ENCODE data around the gene STXBP1. TPM values are rescaled to one million over a fixed set of nuclear protein-coding genes. Genes with fewer than 3 reads are reported as not detected.

Gene STXBP1
- total and polyA plus RNA-seq, 2 donors (not counting 3 experiments of a cell fraction or from before 2014, with no cell fraction given) = 18.8 to 51.3 TPM

GRCh38 chr9:127703289-127703946 is 91.3 kb downstream of the STXBP1 start:
- H3K27ac ChIP-seq (ENCODE audit: insufficient read depth, low read depth, low read length) = no peak overlapping the region
- POLR2A ChIA-PET = no interaction called here

More at GRCh38 chr9:127703289-127703946, 91.3 kb downstream of the STXBP1 start:
- no peaks in the 10 kb centered on the region for H3K27me3 ChIP-seq (ENCODE audit: control insufficient read depth in 2 of 2, insufficient read depth in 2 of 2, low read length in 2 of 2)
- no peak overlapping the region for H3K9ac ChIP-seq (replicated peaks; ENCODE audit: extremely low read depth, insufficient read depth, low read length)
- FAIRE-seq (no peak), DNase-seq (ENCODE audit: low read depth, low spot score) (no peak)
- H2AFZ ChIP-seq (ENCODE audit: low read depth, low read length) = no peak overlapping the region
- H4K20me1 ChIP-seq (replicated peaks; ENCODE audit: control insufficient read depth, extremely low read depth, insufficient read depth, low read length) = no peaks in the 10 kb centered on the region
- CTCF ChIA-PET = interaction anchor here (0.8 to 0.9 kb wide), 2 partner anchors 12 to 31 kb away, joined by 3 read pairs; partner anchors contain the start of genes PTRH1 and TOR2A
- no TSS peak for BruUV-seq (replicated peaks)
- H3K4me2 ChIP-seq (ENCODE audit: insufficient read depth, low read length) = no peak overlapping the region
- no peak overlapping the region for H3K4me3 ChIP-seq (replicated peaks in 1 of 3; ENCODE audit: insufficient read depth in 1 of 3, low read depth in 1 of 3, low read length in 3 of 3)
- intact Hi-C loops (cut with micrococcal nuclease) = no loop called here
- no peaks in the 10 kb centered on the region for H3K4me1 ChIP-seq (ENCODE audit: control insufficient read depth, extremely low read depth, insufficient read depth, low read length)
- H3K9me1 ChIP-seq (replicated peaks; ENCODE audit: control insufficient read depth, extremely low read depth, insufficient read depth, low read length) = no peaks in the 10 kb centered on the region
- no peak for TF ChIP-seq EZH2 (IDR thresholded peaks at IDR 0.05; ENCODE audit: borderline replicate concordance, low read depth, low read length, severe bottlenecking)
- no peak for TF ChIP-seq JUN (IDR thresholded peaks at IDR 0.05; ENCODE audit: borderline replicate concordance, insufficient read depth, insufficient read length, low read depth)
- no peak for TF ChIP-seq FOS (IDR thresholded peaks at IDR 0.05; ENCODE audit: borderline replicate concordance, insufficient read depth, low read length)
- TF ChIP-seq CTCF (IDR thresholded peaks at IDR 0.05; ENCODE audit: extremely low read depth in 1 of 2, insufficient read depth in 1 of 2, low read depth in 1 of 2, low read length in 2 of 2) = no peak
- no peak for TF ChIP-seq POLR2AphosphoS5 (IDR thresholded peaks at IDR 0.05; ENCODE audit: insufficient read depth, low read depth, low read length)
- dilution Hi-C loops (cut with MboI; ENCODE audit: extremely low pct_ligation_motif_present, low sequenced_read_pairs) = no loop called here
- no peaks in the 10 kb centered on the region for H3K36me3 ChIP-seq (ENCODE audit: control insufficient read depth in 2 of 2, extremely low read depth in 1 of 2, insufficient read depth in 2 of 2, low read length in 2 of 2)
- no peaks in the 10 kb centered on the region for H3K9me3 ChIP-seq (replicated peaks; ENCODE audit: control insufficient read depth, insufficient read depth, low read length)
- no peaks in the 10 kb centered on the region for H3K79me2 ChIP-seq (ENCODE audit: control insufficient read depth, insufficient read depth, low read length)

Data from endothelial cell of umbilical vein (primary cell).